LNCAP (cell line): ENCODE data around the gene MPHOSPH9.

Source experiments
- TF ChIP-seq, protein P1 (sequence below): fragments of 450-650 bp; IDR thresholded peaks from 2 replicates; pipeline ENCODE4 v1.5.1; 2017; ENCODE audit warnings: mild to moderate bottlenecking

Gene MPHOSPH9

DNA sequence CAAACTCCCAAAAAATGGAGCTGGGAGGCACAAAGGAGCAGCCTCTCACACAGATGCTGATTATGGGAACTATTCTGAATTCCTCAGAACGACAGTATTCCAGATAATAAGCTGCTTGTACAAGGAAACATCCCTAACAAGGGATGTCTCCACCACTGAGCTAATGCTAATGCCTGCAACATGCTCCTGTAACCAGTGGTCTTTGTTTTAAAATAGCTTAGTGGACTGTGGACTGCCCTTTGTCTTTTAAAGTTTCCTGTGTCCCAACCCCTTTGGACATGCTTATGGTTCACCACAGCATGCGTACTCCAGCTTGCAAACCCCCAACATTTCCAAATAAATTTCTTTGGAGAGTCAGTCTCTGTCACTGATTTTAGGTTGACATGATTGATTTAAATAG is 65.6 kb downstream of the MPHOSPH9 start:
- TF ChIP-seq, protein P1, sequence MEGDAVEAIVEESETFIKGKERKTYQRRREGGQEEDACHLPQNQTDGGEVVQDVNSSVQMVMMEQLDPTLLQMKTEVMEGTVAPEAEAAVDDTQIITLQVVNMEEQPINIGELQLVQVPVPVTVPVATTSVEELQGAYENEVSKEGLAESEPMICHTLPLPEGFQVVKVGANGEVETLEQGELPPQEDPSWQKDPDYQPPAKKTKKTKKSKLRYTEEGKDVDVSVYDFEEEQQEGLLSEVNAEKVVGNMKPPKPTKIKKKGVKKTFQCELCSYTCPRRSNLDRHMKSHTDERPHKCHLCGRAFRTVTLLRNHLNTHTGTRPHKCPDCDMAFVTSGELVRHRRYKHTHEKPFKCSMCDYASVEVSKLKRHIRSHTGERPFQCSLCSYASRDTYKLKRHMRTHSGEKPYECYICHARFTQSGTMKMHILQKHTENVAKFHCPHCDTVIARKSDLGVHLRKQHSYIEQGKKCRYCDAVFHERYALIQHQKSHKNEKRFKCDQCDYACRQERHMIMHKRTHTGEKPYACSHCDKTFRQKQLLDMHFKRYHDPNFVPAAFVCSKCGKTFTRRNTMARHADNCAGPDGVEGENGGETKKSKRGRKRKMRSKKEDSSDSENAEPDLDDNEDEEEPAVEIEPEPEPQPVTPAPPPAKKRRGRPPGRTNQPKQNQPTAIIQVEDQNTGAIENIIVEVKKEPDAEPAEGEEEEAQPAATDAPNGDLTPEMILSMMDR, result no peak

DNA sequence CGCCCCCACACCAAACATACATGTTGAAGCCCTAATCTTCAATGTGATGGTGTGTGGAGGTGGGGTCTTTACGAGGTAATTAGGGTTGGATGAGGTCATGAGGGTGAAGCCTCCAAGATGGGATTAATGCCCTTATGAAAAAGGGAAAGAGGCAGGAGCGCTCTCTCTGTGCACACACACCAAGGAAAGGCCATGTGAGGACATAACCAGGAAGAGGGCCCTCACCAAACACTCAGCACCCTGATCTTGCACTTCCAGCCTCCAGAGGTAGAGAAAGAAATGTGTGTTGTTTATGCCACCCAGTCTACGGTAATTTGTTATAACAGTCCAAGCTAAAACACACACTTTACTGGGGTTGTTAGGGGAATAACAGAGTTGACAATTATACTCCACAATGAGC is 67.4 kb downstream of the MPHOSPH9 start:
- TF ChIP-seq, protein P1, result no peak

DNA sequence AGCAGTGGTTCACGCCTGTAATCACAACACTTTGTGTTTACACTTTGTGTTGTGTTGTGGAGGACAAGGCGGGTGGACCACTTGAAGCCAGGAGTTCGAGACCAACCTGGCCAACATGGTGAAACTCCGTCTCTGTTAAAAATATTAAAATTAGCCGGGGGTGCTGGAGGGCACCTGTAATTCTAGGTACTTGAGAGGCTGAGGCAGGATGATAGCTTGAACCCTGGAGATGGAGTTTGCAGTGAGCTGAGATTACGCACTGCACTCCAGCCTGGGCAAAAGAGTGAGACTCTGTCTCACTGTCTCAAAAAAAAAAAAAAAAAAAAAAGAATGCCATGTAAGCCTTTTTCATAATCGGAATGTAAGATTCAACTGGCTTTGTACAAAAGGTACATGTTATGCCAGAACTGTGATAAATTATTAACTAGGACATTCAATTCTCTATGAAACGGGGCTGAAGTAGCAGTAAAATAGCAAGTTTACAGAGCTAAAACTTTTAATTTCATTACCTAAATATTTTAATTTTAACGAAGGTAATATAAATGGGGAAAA is 68.2 kb downstream of the MPHOSPH9 start:
- TF ChIP-seq, protein P1, result no peak

DNA sequence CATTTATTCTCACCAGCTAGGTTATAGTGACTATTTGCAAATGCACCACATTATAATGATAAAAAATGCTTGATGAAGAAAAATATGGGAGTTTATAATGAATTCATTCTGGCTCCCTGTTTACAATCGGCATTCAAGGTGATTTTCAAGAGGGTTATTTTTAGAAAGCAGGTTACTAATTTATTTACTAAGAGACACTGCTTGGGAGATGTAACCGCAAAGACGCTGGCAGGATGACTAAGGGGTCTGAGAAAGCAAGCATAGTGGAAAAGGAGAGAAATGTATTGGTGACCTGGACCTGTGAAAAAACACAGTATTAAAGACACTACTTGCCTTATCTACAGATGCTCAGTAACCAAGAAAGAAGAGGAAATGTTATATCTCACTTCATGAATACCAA is 68.7 kb downstream of the MPHOSPH9 start:
- TF ChIP-seq, protein P1, result no peak

DNA sequence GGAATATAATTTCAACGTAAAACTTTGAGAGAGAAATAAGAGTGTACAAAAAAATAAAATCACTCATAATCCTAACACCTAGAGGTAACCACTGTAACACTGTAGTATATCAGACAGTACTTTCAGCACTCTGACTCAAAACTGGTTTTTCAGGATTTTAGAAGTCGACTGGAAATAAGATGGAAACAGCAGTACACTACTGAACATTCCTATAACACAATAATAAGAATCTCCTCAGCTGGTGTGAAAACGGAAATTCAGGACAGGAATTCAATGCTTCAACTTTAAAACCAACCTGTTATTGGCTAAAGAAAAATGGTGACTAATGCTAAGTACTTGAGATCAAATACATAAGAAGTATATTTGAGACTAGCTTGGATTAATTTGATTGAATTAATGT is 69.7 kb downstream of the MPHOSPH9 start:
- TF ChIP-seq, protein P1, result no peak

DNA sequence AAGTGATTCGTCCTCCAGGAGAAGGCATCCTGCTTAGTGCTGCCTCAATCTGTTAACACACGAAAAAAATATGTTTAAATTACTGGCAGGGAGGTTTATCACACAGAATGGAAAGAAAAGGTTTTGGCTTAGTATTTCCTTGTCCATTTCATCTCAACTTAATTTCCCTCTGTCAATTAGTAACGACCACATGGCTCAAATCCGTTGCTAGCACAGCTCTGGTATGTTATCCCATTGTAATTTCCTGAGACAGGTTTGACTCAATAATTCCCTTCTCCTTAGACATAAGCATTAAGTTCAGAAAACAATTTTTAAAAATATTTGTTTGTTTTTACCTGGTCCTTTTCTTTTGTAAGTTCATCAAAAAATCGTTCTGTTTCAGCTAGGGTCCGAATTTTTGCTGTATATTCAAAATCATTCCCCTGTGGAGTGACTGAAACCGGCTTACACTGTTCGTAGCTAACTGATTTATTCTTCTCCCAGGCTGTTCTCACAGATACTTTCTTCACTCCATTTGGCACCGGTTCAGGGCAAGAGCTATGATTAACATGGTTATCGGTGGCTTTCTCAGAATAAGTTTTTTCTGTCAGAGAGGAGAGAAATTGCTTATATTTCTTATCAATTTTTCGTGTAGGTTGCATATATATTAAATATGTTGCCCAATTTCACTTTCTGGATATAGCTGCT is 72.0 kb downstream of the MPHOSPH9 start:
- TF ChIP-seq, protein P1, result no peak

DNA sequence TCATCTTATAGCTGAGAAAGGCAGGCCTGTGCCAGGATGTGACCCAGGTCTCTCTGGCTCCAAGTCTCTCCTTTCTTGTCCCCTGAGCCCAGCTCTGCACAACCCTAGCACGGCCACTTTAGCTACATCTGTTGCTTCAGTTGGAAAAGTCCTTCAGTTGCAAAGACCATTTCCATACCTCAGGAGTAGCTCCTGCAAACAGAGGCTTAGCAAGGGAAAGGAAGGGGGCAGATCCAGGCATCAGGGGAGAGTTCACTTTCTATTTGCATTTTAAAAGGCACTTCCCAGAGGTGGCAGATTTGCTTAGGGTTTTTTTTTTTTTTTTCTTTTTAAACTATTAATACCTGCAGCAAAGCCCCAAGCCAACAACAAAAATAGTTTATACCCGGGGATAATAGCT is 79.0 kb downstream of the MPHOSPH9 start:
- TF ChIP-seq, protein P1, result no peak
